Right lobe of liver (tissue), 6 donors: ENCODE data around the gene DUS2. TPM values are rescaled to one million over a fixed set of nuclear protein-coding genes. Genes with fewer than 3 reads are reported as not detected.
A peak's percentile ranks its signal among the peaks of the same experiment; 100 is the strongest.

ENCODE experiments used
- ATAC-seq, 4 donors: fragments of 200-7000 bp; cut with Tn5 transposase; one replicate each; pipeline ENCODE4 v1.9.1; 2020; ENCODE audit warnings: mild to moderate bottlenecking in 4 of 4, moderate library complexity in 4 of 4
- DNase-seq, 3 donors: peaks; one replicate each; pipeline ENCODE4 v3.0.0-alpha.2; 2020
- H3K27ac ChIP-seq, 3 donors: fragments of 200-600 bp; one replicate each; pipeline ENCODE4 v1.8.0; 2022
- H3K27me3 ChIP-seq, 2 donors: fragments of 200-600 bp; one replicate each; pipeline ENCODE4 v1.8.0; 2022
- H3K36me3 ChIP-seq, 4 donors: fragments of 200-600 bp; sonication (generic) in 1 of 4; one replicate each; pipeline versions ENCODE4 v1.5.1 to v1.8.0; 2017 to 2022; ENCODE audit warnings: control low read depth in 1 of 4
- H3K4me1 ChIP-seq, 4 donors: fragments of 200-600 bp; sonication (generic) in 1 of 4; one replicate each; pipeline versions ENCODE4 v1.5.1 to v1.8.0; 2017 to 2022; ENCODE audit warnings: control low read depth in 1 of 4
- H3K4me3 ChIP-seq, 3 donors: fragments of 200-600 bp; one replicate each; pipeline ENCODE4 v1.8.0; 2022
- H3K9me3 ChIP-seq, 4 donors: fragments of 200-600 bp; sonication (generic) in 1 of 4; one replicate each; pipeline versions ENCODE4 v1.5.1 to v1.8.0; 2017 to 2022; ENCODE audit warnings: control low read depth in 1 of 4
- CTCF ChIP-seq, 4 donors: fragments of 200-600 bp in 3 of 4; fragments of 450-650 bp in 1 of 4; IDR thresholded peaks; one replicate each; pipeline versions ENCODE4 v1.5.1 to v1.8.0; 2016 to 2022; ENCODE audit warnings: antibody characterized with exemption in 4 of 4, mild to moderate bottlenecking in 2 of 4
- POLR2A ChIP-seq: fragments of 450-650 bp; IDR thresholded peaks from one replicate; pipeline ENCODE4 v1.6.1; 2017; ENCODE audit warnings: antibody characterized with exemption, mild to moderate bottlenecking
- WGBS: methylation state at CpG from one replicate; pipeline ENCODE4 v1.1.6; 2018; ENCODE audit warnings: low coverage, low lambda C conversion rate; ENCODE audit not compliant: insufficient coverage; ENCODE audit errors: missing lambda C conversion rate; 5-methylcytosine and 5-hydroxymethylcytosine counted together
- intact Hi-C, 2 donors: fragments of 100-400 bp; cut with DNase I; formaldehyde crosslinking; loops; one replicate each; pipeline versions ENCODE4 v1.11.2 to v1.14.1; 2022
- total RNA-seq, 6 experiments: library from RNA; depleted of rRNA in 2 of 6; stranded (reverse); fragments of >200 nt in 2 of 6; fragmentation: NEBNext Ultra II Directional in 3 of 6; extraction: Animal tissue kit (Norgen Biotek cat#: 25700) in 3 of 6; gene quantifications; one replicate each; pipeline versions ENCODE4 v1.1.0 to v1.2.4, GENCODE V29; 2016 to 2023
- donor health status: DM: no; HTN: yes; CAD: no.
- donor health status: DM: no; HTN: no; CAD: no.
- donor health status: DM: no; HTN: no; CAD: no.
- donor health status: DM: no; HTN: yes; CAD: no.
- donor health status: DM: no; HTN: yes; CAD: no.

Gene DUS2
- total RNA-seq, 6 experiments from 2014 or later = 7.9 to 16.4 (median 9.2) TPM

GRCh38 chr16:68072038-68072695, 49.1 kb downstream of the DUS2 start:
- Histone ChIP-seq H3K36me3 (peaks cover 0 to 9% (median 2%) of the 10 kb centered on the region in 4 donors), H3K9me3 (no peaks in the 10 kb centered on the region), H3K27ac (peak overlapping the region in 1 of 3 donors; percentile 52), H3K4me1 (peaks cover 0 to 46% (median 18%) of the 10 kb centered on the region in 4 donors), H3K4me3 (no peak overlapping the region), H3K27me3 (no peaks in the 10 kb centered on the region)
- peak; percentile 66 to 86 (median 71) for DNase-seq
- WGBS = 40% methylated on average over 2 of the region's 9 CpGs
- ATAC-seq = peak; percentile 65 to 75 (median 75)
- TF ChIP-seq CTCF (IDR thresholded peaks at IDR 0.05) (no peak), POLR2A (no peak)
- intact Hi-C loops = loop anchor here in 1 of 2 donors (10.0 kb wide), 1 partner anchor 163 kb away; the partner anchor contains the start of gene ESRP2

GRCh38 chr16:68073902-68074760, 51.0 kb downstream of the DUS2 start:
- no peak for ATAC-seq
- DNase-seq = peak in 1 of 3 donors; percentile 28
- peaks cover 0 to 66% (median 28%) of the 10 kb centered on the region in 4 donors for H3K4me1 ChIP-seq

GRCh38 chr16:68074850-68075555, 51.9 kb downstream of the DUS2 start:
- intact Hi-C loops = loop anchor here in 1 of 2 donors (10.0 kb wide), 1 partner anchor 160 kb away; the partner anchor contains the start of gene ESRP2
- peak overlapping the region in 1 of 3 donors; percentile 77 for H3K27ac ChIP-seq
- H3K27me3 ChIP-seq = no peaks in the 10 kb centered on the region
- WGBS = no CpG with 5 or more reads among the region's 6 CpGs
- H3K9me3 ChIP-seq = no peaks in the 10 kb centered on the region
- H3K4me3 ChIP-seq = no peak overlapping the region
- peaks cover 0 to 9% (median 2%) of the 10 kb centered on the region in 4 donors for H3K36me3 ChIP-seq
- TF ChIP-seq CTCF (IDR thresholded peaks at IDR 0.05) (no peak), POLR2A (no peak)
- H3K4me1 ChIP-seq = peaks cover 0 to 72% (median 30%) of the 10 kb centered on the region in 4 donors
- DNase-seq = peak in 2 of 3 donors; percentile 33 to 47
- no peak for ATAC-seq

More at GRCh38 chr16:68073902-68074760, 51.0 kb downstream of the DUS2 start:
- intact Hi-C loops = loop anchor here in 1 of 2 donors (10.0 kb wide), 1 partner anchor 161 kb away; the partner anchor contains the start of gene ESRP2
- H3K9me3 ChIP-seq = no peaks in the 10 kb centered on the region
- no peaks in the 10 kb centered on the region for H3K27me3 ChIP-seq
- 62% methylated on average over 4 of the region's 9 CpGs for WGBS
- H3K4me3 ChIP-seq = no peak overlapping the region
- peaks cover 0 to 9% (median 2%) of the 10 kb centered on the region in 4 donors for H3K36me3 ChIP-seq
- TF ChIP-seq POLR2A = no peak
- TF ChIP-seq CTCF (IDR thresholded peaks at IDR 0.05) = no peak
- H3K27ac ChIP-seq = no peak overlapping the region

GRCh38 chr16:68075980-68076379, 52.9 kb downstream of the DUS2 start:
- H3K4me1 ChIP-seq = peaks cover 2 to 78% (median 37%) of the 10 kb centered on the region in 4 donors
- intact Hi-C loops = loop anchor here in 1 of 2 donors (10.0 kb wide), 1 partner anchor 159 kb away; the partner anchor contains the start of gene ESRP2

More at GRCh38 chr16:68075980-68076379, 52.9 kb downstream of the DUS2 start:
- ATAC-seq (peak in 2 of 4 donors; percentile 2 to 5), DNase-seq (peak in 1 of 3 donors; percentile 16)
- peak overlapping the region in 2 of 3 donors; percentile 77 to 96 for H3K27ac ChIP-seq
- no peaks in the 10 kb centered on the region for H3K27me3 ChIP-seq
- TF ChIP-seq CTCF (IDR thresholded peaks at IDR 0.05) = no peak
- TF ChIP-seq POLR2A = no peak
- H3K36me3 ChIP-seq = peaks cover 0 to 9% (median under 1%) of the 10 kb centered on the region in 4 donors
- no peaks in the 10 kb centered on the region for H3K9me3 ChIP-seq
- H3K4me3 ChIP-seq = no peak overlapping the region
- 74% methylated on average over 3 of the region's 3 CpGs for WGBS
